Fibroblast of mammary gland (primary cell): Measurements from ENCODE around the gene PAGR1.

Experiments used
- DNase-seq: peaks from one replicate; pipeline ENCODE4 v3.0.0-alpha.2; 2010; ENCODE audit warnings: low read depth
- H3K4me3 ChIP-seq: 2 replicates; pipeline ENCODE4 v1.5.1; 2011; ENCODE audit warnings: low read depth, mild to moderate bottlenecking, low read length, moderate library complexity; ENCODE audit not compliant: control insufficient read depth
- CTCF ChIP-seq: conservative IDR thresholded peaks from 2 replicates; pipeline ENCODE4 v1.5.1; 2011; ENCODE audit warnings: low read depth, low read length, inconsistent platforms; ENCODE audit not compliant: control insufficient read depth, insufficient read depth

Gene PAGR1

DNA sequence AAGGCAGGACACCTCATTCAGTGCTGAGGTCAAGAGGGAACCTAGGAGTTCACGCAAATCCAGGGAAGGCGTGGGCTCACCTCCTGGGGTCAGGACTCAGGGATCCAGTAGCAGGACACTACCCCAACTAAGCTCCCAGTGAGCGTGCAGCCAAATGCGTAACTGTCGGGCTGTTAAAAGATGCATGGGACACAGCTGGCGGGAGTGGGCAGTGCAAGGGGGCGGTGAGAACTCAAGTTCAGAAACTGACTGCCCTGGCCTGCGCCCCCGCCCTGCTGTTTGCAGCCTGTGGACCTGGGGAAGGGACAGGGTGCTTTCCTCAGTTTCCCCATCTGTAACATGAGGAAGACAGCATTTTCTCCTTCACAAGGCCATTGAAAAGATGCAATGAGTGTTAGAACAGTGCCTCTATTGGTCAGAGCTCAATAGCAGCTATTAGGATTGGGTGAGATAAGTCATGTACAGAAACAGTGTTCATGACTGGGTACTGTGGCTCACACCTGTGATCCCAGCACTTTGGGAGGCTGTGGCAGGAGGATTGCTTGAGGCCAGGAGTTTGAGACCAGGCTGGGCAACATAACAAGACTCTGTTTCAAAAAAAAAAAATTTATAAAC is 26.9 kb downstream of the PAGR1 start:
- no peak for DNase-seq
- H3K4me3 ChIP-seq, result no peak overlapping the region
- TF ChIP-seq CTCF, result peak; percentile 14

- no peak for TF ChIP-seq CTCF
- DNase-seq, result no peak
- H3K4me3 ChIP-seq, result no peak overlapping the region
Observed at GRCh38 chr16:29843931-29844330, 28.0 kb downstream of the PAGR1 start.

DNA sequence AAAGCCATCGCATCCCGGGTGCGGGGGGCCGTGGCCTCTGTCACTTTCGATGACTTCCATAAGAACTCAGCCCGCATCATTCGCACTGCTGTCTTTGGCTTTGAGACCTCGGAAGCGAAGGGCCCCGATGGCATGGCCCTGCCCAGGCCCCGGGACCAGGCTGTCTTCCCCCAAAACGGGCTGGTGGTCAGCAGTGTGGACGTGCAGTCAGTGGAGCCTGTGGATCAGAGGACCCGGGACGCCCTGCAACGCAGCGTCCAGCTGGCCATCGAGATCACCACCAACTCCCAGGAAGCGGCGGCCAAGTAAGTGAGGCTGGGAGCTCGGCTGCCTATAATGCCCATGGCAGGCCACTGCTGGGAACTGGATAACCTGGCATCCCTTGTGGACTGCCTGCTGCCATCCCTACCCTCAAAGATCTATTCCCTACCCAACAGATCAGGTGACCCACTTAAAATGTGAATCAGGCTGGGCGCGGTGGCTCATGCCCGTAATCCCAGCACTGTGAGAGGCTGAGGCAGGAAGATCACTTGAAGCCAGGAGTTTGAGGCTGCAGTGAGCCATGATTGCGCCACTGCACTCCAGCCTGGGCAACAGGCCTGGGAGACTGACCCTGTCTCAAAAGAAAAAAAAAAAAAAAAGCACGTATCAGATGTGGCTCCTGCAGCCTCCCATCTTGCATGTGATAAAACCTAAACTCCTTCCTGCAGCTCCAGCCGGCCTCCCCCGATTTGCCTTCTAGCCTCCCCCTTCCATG is 28.8 kb downstream of the PAGR1 start:
- no peak overlapping the region for H3K4me3 ChIP-seq
- TF ChIP-seq CTCF, result no peak
- peak; percentile 71 for DNase-seq

DNA sequence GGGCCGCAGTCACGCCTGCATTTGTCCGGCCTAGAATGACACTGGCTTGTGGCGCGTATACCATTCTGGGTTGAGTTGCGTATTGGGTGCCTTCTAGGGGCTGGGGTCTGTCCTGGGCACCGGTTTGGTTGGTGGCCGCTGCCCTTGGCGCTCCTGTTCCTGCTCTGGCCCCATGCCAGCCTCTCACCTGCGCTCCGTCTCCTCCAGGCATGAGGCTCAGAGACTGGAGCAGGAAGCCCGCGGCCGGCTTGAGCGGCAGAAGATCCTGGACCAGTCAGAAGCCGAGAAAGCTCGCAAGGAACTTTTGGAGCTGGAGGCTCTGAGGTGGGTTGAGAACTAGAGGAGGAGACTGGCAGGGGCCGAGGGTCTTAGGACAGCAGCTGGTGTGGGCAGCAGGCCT is 29.7 kb downstream of the PAGR1 start:
- H3K4me3 ChIP-seq, result no peak overlapping the region
- DNase-seq, result no peak
- no peak for TF ChIP-seq CTCF

DNA sequence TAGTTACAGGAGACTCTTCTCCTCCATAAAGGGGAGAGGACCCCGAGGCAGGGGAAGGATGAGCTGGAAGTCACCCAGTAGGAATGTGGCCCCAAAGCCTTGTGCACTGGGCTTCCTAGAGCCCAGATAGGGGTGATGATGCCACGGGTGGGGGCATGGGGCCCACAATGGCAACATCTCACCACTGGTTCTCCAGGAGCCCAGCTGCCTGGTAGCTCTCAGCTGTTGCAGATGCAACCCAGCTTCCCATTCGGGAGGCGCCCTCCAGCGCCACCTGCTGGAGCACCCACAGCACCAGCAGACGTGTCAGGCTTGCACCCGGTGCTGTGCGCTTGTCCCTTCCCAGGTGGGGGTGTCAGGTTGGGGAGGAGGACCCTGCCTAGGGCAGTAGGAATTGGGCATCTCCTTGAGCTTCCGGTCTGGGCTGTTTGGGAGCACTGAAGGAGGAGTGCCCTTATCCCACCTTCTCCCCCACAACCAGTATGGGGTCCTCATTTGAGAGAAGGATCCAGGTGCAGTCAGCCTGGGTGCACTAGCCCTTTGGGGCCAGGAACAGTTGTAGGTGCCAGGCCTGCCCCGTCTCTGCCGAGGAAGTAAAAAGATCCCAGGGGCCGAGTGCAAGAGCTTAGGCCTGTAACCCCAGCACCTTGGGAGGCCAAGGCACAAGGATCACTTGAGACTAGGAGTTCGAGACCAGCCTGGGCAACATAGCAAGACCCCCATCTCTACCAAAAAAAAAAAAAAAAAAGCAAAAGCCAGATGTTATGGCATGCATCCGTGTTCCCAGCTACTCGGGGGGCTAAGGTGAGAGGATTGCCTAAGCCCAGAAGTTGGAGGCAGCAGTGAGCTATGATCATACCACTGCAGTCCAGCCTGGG is 32.7 kb downstream of the PAGR1 start:
- no peak overlapping the region for H3K4me3 ChIP-seq

More for the DNA sequence above, 32.7 kb downstream of the PAGR1 start:
- DNase-seq, result peak; percentile 71
- peak; percentile 93 for TF ChIP-seq CTCF
